ENCODE measurements around the gene DDX59. TPM values are rescaled to one million over a fixed set of nuclear protein-coding genes. Genes with fewer than 3 reads are reported as not detected.

Gene DDX59
- total RNA-seq, 1 donor from 2014 or later: 12.9 TPM

DNA sequence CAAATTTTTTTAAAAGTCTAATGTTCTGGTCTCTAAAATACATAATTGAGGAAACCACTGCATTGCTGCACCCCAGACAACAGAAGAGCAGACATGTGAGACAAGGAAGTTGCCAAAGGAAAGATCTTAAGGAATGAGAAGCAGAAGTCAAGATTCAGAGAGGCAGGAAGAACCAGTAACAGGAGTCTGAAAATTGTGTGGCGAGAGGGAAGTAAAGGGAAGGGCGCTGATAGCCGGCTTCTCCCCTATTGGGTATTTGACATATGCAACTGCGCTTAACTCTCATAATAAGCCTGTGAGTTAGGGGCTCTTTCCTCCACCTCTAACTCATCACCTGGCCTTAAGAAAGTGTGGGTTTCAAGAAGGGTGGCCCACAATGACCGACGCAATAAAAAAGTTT, 27.2 kb downstream of the DDX59 start:
- H3K27me3 ChIP-seq (ENCODE audit: control insufficient read depth, insufficient read depth, low read length): no peaks in the 10 kb centered on the region
- no peak for FAIRE-seq
- no peak for DNase-seq (ENCODE audit: low read depth)
- no peaks in the 10 kb centered on the region for H3K36me3 ChIP-seq (ENCODE audit: control insufficient read depth, insufficient read depth, low read length)
- TF ChIP-seq, protein P1, sequence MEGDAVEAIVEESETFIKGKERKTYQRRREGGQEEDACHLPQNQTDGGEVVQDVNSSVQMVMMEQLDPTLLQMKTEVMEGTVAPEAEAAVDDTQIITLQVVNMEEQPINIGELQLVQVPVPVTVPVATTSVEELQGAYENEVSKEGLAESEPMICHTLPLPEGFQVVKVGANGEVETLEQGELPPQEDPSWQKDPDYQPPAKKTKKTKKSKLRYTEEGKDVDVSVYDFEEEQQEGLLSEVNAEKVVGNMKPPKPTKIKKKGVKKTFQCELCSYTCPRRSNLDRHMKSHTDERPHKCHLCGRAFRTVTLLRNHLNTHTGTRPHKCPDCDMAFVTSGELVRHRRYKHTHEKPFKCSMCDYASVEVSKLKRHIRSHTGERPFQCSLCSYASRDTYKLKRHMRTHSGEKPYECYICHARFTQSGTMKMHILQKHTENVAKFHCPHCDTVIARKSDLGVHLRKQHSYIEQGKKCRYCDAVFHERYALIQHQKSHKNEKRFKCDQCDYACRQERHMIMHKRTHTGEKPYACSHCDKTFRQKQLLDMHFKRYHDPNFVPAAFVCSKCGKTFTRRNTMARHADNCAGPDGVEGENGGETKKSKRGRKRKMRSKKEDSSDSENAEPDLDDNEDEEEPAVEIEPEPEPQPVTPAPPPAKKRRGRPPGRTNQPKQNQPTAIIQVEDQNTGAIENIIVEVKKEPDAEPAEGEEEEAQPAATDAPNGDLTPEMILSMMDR (IDR thresholded peaks at IDR 0.05; ENCODE audit: insufficient read depth, low read length, severe bottlenecking): no peak
- H3K4me3 ChIP-seq (ENCODE audit: low read depth, low read length): no peak overlapping the region

DNA sequence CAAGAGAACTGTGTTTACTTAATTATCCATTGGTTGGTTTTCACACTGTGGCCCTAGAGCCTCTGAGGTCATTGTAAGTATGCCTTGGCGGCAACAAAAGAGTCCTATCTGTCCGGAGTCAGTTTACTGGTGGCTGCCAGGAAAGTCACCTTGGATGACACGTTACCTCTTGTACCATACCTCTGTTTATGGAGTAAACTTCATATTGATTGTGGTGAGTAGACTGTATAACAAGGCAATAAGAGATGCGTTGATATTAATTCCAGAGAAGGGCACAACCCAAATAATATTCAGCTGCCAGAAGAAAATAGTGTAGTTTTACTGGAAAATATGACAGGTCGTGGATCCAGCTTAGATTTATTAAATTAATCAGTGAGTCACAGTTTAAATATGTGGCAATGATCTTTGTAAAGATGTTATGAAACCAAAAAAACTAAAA, 28.7 kb downstream of the DDX59 start:
- no peaks in the 10 kb centered on the region for H3K27me3 ChIP-seq (ENCODE audit: control insufficient read depth, insufficient read depth, low read length)
- FAIRE-seq (no peak), DNase-seq (ENCODE audit: low read depth) (peak; percentile 58)
- no peak overlapping the region for H3K4me3 ChIP-seq (ENCODE audit: low read depth, low read length)
- TF ChIP-seq, protein P1 (IDR thresholded peaks at IDR 0.05; ENCODE audit: insufficient read depth, low read length, severe bottlenecking): no peak
- H3K36me3 ChIP-seq (ENCODE audit: control insufficient read depth, insufficient read depth, low read length): no peaks in the 10 kb centered on the region

DNA sequence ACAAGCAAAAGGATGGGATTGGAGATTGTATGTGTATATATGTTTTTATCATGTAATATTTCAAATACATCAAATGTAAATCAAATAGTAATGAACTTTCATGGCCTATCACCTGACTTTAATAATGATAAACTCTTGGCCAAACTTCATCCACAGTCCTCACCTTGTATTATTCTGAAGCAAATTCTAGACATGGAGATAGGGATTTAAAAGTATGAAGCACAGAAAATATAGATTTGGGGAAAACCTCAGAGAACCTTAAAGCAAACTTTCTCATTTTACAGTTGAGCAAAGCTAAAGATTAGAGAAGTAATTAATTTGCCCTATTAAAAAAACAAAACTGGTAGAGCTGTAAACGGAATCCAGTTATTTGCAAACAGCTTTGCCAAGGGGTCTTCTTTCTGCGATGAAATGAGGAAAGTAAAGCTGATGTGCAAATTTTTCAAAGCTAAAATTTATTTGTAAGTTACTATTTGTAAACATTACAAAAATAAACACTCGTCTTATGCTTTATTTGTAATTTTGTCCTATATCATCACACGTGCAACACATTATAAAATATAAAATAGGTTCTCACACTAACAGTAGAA, 29.2 kb downstream of the DDX59 start:
- H3K27me3 ChIP-seq (ENCODE audit: control insufficient read depth, insufficient read depth, low read length): no peaks in the 10 kb centered on the region
- TF ChIP-seq, protein P1 (IDR thresholded peaks at IDR 0.05; ENCODE audit: insufficient read depth, low read length, severe bottlenecking): no peak
- FAIRE-seq (no peak), DNase-seq (ENCODE audit: low read depth) (no peak)
- H3K4me3 ChIP-seq (ENCODE audit: low read depth, low read length): no peak overlapping the region
- H3K36me3 ChIP-seq (ENCODE audit: control insufficient read depth, insufficient read depth, low read length): no peaks in the 10 kb centered on the region

DNA sequence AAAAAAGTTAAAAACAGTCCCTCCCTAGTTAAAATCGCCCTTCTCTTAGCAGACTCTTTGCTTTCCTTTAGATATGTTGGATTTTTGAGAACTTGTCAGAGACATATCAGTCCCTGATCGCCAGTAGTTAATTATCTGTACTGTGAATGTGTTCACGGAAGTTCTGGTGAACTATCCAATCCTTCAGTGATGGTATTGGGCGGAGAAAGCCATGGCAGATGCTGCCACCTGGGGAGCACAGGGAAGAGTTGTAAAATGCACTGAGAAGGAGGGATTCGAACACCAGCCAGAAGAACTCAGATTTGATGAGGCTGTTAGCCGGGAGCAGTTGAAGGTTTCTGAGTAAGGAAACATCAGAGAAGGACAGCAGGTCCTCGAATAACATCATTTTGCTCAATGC, 31.6 kb downstream of the DDX59 start:
- no peak for FAIRE-seq
- TF ChIP-seq, protein P1 (IDR thresholded peaks at IDR 0.05; ENCODE audit: insufficient read depth, low read length, severe bottlenecking): no peak
- DNase-seq (ENCODE audit: low read depth): no peak
- Histone ChIP-seq H3K36me3 (ENCODE audit: control insufficient read depth, insufficient read depth, low read length) (no peaks in the 10 kb centered on the region), H3K4me3 (ENCODE audit: low read depth, low read length) (no peak overlapping the region), H3K27me3 (ENCODE audit: control insufficient read depth, insufficient read depth, low read length) (no peaks in the 10 kb centered on the region)

DNA sequence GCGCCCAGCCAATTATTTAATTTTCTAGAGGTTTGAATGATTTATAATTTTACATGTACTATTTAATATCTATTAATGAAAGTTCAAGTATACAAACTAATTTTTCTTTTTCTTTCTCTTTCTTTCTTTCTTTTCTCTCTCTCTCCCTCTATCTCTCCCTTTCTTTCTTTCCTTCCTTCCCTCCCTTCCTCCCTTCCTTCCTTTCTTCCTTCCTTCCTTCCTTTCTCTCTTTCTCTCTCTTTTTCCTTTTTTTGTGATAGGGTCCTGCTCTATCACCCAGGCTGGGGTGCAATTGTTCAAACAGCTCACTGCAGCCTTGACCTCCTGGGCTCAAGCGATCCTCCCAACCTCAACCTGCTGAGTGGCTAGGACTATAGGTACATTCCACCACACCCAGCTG, 33.0 kb downstream of the DDX59 start:
- FAIRE-seq (no peak), DNase-seq (ENCODE audit: low read depth) (no peak)
- no peak overlapping the region for H3K4me3 ChIP-seq (ENCODE audit: low read depth, low read length)
- TF ChIP-seq, protein P1 (IDR thresholded peaks at IDR 0.05; ENCODE audit: insufficient read depth, low read length, severe bottlenecking): no peak
- no peaks in the 10 kb centered on the region for H3K27me3 ChIP-seq (ENCODE audit: control insufficient read depth, insufficient read depth, low read length)
- H3K36me3 ChIP-seq (ENCODE audit: control insufficient read depth, insufficient read depth, low read length): no peaks in the 10 kb centered on the region
